ENCODE measurements around the gene EMX2. TPM values are rescaled to one million over a fixed set of nuclear protein-coding genes. Genes with fewer than 3 reads are reported as not detected.

The EMX2 gene
- total RNA-seq, 1 donor from 2014 or later = not detected

GRCh38 chr10:117509573-117509972 is 33.0 kb upstream of the EMX2 start:
- no peaks in the 10 kb centered on the region for H3K9me3 Mint-ChIP-seq
- no peaks in the 10 kb centered on the region for H3K36me3 Mint-ChIP-seq (ENCODE audit: low read depth)
- ChIA-PET CTCF (no interaction called here), POLR2A (no interaction called here)
- no peak for DNase-seq
- no peak overlapping the region for H3K27ac Mint-ChIP-seq
- H3K4me1 Mint-ChIP-seq = no peaks in the 10 kb centered on the region
- TF ChIP-seq CTCF (IDR thresholded peaks at IDR 0.05) = no peak
- no peak for ATAC-seq (ENCODE audit: low read depth)
- intact Hi-C loops (cut with micrococcal nuclease) = no loop called here
- no peak overlapping the region for H3K4me3 Mint-ChIP-seq
- H3K27me3 Mint-ChIP-seq = peaks cover 6% of the 10 kb centered on the region

- Mint-ChIP-seq H3K4me3 (no peak overlapping the region), H3K4me1 (no peaks in the 10 kb centered on the region), H3K9me3 (peaks cover 2% of the 10 kb centered on the region), H3K27ac (no peak overlapping the region), H3K27me3 (peaks cover 6% of the 10 kb centered on the region), H3K36me3 (ENCODE audit: low read depth) (no peaks in the 10 kb centered on the region)
- ChIA-PET CTCF (no interaction called here), POLR2A (no interaction called here)
- no peak for TF ChIP-seq CTCF (IDR thresholded peaks at IDR 0.05)
- DNase-seq (no peak), ATAC-seq (ENCODE audit: low read depth) (no peak)
- intact Hi-C loops (cut with micrococcal nuclease) = no loop called here
Observed at GRCh38 chr10:117511601-117512390, 30.8 kb upstream of the EMX2 start.

- intact Hi-C loops (cut with micrococcal nuclease) = no loop called here
- H3K9me3 Mint-ChIP-seq = peaks cover 2% of the 10 kb centered on the region
- CTCF ChIA-PET = no interaction called here
- H3K4me3 Mint-ChIP-seq = no peak overlapping the region
- H3K4me1 Mint-ChIP-seq = no peaks in the 10 kb centered on the region
- peaks cover 11% of the 10 kb centered on the region for H3K27me3 Mint-ChIP-seq
- no peak for DNase-seq
- POLR2A ChIA-PET = no interaction called here
- no peaks in the 10 kb centered on the region for H3K36me3 Mint-ChIP-seq (ENCODE audit: low read depth)
- H3K27ac Mint-ChIP-seq = no peak overlapping the region
- ATAC-seq (ENCODE audit: low read depth) = no peak
- TF ChIP-seq CTCF (IDR thresholded peaks at IDR 0.05) = no peak
Observed at GRCh38 chr10:117514971-117515370, 27.6 kb upstream of the EMX2 start.

GRCh38 chr10:117516681-117517080 is 25.9 kb upstream of the EMX2 start:
- Mint-ChIP-seq H3K27me3 (peaks cover 11% of the 10 kb centered on the region), H3K4me3 (no peak overlapping the region), H3K9me3 (peaks cover 2% of the 10 kb centered on the region), H3K4me1 (no peaks in the 10 kb centered on the region), H3K27ac (no peak overlapping the region), H3K36me3 (ENCODE audit: low read depth) (no peaks in the 10 kb centered on the region)
- intact Hi-C loops (cut with micrococcal nuclease) = no loop called here
- no peak for ATAC-seq (ENCODE audit: low read depth)
- no peak for DNase-seq
- no peak for TF ChIP-seq CTCF (IDR thresholded peaks at IDR 0.05)
- POLR2A ChIA-PET = no interaction called here
- CTCF ChIA-PET = no interaction called here

- CTCF ChIA-PET = no interaction called here
- no peak overlapping the region for H3K4me3 Mint-ChIP-seq
- no peaks in the 10 kb centered on the region for H3K36me3 Mint-ChIP-seq (ENCODE audit: low read depth)
- no peak overlapping the region for H3K27ac Mint-ChIP-seq
- ATAC-seq (ENCODE audit: low read depth) (no peak), DNase-seq (no peak)
- H3K9me3 Mint-ChIP-seq = peaks cover 2% of the 10 kb centered on the region
- no peak for TF ChIP-seq CTCF (IDR thresholded peaks at IDR 0.05)
- intact Hi-C loops (cut with micrococcal nuclease) = no loop called here
- POLR2A ChIA-PET = no interaction called here
- H3K27me3 Mint-ChIP-seq = peaks cover 14% of the 10 kb centered on the region
- no peaks in the 10 kb centered on the region for H3K4me1 Mint-ChIP-seq
Observed at GRCh38 chr10:117518246-117518645, 24.3 kb upstream of the EMX2 start.

Data from activated B cell treated with CpG ODN at 0.5 μM for 24 hours (primary cell).